KMS-11 (cell line): ENCODE data around the gene TMEM147.

Experiments
- H2AFZ ChIP-seq: fragments of 200-600 bp; sonication (generic); 2 replicates; pipeline ENCODE4 v1.6.1; 2016; ENCODE audit warnings: antibody characterized with exemption, mixed run types, low read depth
- H3K27ac ChIP-seq: fragments of 200-600 bp; sonication (generic); 2 replicates; pipeline ENCODE4 v1.6.1; 2016; ENCODE audit warnings: mild to moderate bottlenecking, mixed run types
- H3K27me3 ChIP-seq: fragments of 200-600 bp; sonication (generic); 2 replicates; pipeline ENCODE4 v1.6.1; 2017; ENCODE audit warnings: mild to moderate bottlenecking, low read depth, mixed run types, moderate library complexity; ENCODE audit not compliant: insufficient read depth
- H3K36me3 ChIP-seq: fragments of 200-600 bp; sonication (generic); 2 replicates; pipeline ENCODE4 v1.6.1; 2017; ENCODE audit warnings: mild to moderate bottlenecking, mixed run types; ENCODE audit not compliant: insufficient read depth
- H3K4me1 ChIP-seq: fragments of 200-600 bp; sonication (generic); 2 replicates; pipeline ENCODE4 v1.6.1; 2016; ENCODE audit warnings: mild to moderate bottlenecking, low read depth, mixed run types; ENCODE audit not compliant: poor library complexity, severe bottlenecking
- H3K4me2 ChIP-seq: fragments of 200-600 bp; sonication (generic); 2 replicates; pipeline ENCODE4 v1.7.0; 2016; ENCODE audit warnings: mild to moderate bottlenecking, mixed run types
- H3K4me3 ChIP-seq: fragments of 200-600 bp; sonication (generic); IDR thresholded peaks from 2 replicates; pipeline ENCODE4 v1.6.1; 2017; ENCODE audit warnings: low read depth, low read length, mixed read lengths; ENCODE audit not compliant: insufficient read depth
- H3K79me2 ChIP-seq: fragments of 200-600 bp; sonication (generic); 2 replicates; pipeline ENCODE4 v1.6.1; 2016; ENCODE audit warnings: low read depth, mixed run types; ENCODE audit not compliant: insufficient read depth
- H3K9ac ChIP-seq: fragments of 200-600 bp; sonication (generic); 2 replicates; pipeline ENCODE4 v1.6.1; 2016; ENCODE audit warnings: mild to moderate bottlenecking, mixed run types
- H4K20me1 ChIP-seq: fragments of 200-600 bp; sonication (generic); 2 replicates; pipeline ENCODE4 v1.6.1; 2016; ENCODE audit warnings: mild to moderate bottlenecking, mixed run types; ENCODE audit not compliant: insufficient read depth
- TF ChIP-seq, protein P1 (sequence below): fragments of 200-600 bp; sonication (generic); conservative IDR thresholded peaks from 2 replicates; pipeline ENCODE4 v1.6.1; 2017; ENCODE audit warnings: low read depth, mild to moderate bottlenecking, antibody characterized with exemption, low read length, moderate library complexity, mixed read lengths

TMEM147 gene

DNA sequence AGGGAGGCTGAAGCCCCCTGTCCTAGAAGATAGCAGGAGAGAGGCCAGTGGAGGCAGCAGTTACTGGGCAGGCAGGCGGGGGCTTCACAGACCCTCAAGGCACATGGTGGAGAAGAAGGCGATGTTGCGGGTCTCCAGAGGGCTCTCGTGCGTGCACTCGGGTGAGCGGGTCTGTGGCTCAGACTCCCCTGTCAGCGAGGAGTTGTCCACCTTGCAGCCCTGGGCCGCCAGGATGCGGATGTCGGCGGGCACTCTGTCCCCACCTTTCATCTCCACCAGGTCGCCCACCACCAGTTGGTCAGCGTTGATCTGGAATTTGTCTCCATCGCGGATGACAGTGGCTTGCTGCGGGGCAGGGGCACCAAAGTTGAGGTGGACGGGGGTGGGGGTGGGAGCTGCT, 14.8 kb downstream of the TMEM147 start:
- Histone ChIP-seq H3K36me3 (no peaks in the 10 kb centered on the region), H3K27me3 (peaks cover 53% of the 10 kb centered on the region), H3K4me1 (no peaks in the 10 kb centered on the region), H3K9ac (no peak overlapping the region), H3K27ac (no peak overlapping the region), H4K20me1 (no peaks in the 10 kb centered on the region), H2AFZ (no peak overlapping the region), H3K4me3 (no peak overlapping the region), H3K79me2 (no peaks in the 10 kb centered on the region), H3K4me2 (no peak overlapping the region)
- TF ChIP-seq, protein P1, sequence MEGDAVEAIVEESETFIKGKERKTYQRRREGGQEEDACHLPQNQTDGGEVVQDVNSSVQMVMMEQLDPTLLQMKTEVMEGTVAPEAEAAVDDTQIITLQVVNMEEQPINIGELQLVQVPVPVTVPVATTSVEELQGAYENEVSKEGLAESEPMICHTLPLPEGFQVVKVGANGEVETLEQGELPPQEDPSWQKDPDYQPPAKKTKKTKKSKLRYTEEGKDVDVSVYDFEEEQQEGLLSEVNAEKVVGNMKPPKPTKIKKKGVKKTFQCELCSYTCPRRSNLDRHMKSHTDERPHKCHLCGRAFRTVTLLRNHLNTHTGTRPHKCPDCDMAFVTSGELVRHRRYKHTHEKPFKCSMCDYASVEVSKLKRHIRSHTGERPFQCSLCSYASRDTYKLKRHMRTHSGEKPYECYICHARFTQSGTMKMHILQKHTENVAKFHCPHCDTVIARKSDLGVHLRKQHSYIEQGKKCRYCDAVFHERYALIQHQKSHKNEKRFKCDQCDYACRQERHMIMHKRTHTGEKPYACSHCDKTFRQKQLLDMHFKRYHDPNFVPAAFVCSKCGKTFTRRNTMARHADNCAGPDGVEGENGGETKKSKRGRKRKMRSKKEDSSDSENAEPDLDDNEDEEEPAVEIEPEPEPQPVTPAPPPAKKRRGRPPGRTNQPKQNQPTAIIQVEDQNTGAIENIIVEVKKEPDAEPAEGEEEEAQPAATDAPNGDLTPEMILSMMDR: no peak

DNA sequence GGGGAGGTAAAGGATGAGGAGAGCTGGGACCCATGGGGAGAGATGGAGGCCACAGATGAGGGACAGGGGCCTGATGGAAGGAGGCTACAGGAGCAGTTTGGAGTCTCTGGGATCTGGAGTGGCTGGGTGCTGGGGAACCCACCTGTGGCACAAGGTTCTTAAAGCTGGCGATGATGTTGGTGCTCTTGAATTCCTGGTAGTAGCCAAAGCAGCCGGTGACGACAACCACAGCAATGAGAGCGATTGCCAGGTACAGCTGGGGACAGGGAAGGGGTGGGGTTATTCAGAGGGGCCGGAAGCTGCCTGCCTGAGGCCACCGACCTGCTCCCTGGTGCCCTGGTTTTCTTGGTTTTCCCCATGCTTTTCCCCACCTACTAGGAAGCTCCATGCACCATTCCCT, 15.3 kb downstream of the TMEM147 start:
- TF ChIP-seq, protein P1: no peak
- H3K4me2 ChIP-seq: no peak overlapping the region
- H3K27me3 ChIP-seq: peaks cover 56% of the 10 kb centered on the region
- H3K4me1 ChIP-seq: no peaks in the 10 kb centered on the region
- no peaks in the 10 kb centered on the region for H3K36me3 ChIP-seq
- no peak overlapping the region for H3K9ac ChIP-seq
- H3K4me3 ChIP-seq: no peak overlapping the region
- no peak overlapping the region for H2AFZ ChIP-seq
- H3K27ac ChIP-seq: no peak overlapping the region
- no peaks in the 10 kb centered on the region for H4K20me1 ChIP-seq
- H3K79me2 ChIP-seq: no peaks in the 10 kb centered on the region

DNA sequence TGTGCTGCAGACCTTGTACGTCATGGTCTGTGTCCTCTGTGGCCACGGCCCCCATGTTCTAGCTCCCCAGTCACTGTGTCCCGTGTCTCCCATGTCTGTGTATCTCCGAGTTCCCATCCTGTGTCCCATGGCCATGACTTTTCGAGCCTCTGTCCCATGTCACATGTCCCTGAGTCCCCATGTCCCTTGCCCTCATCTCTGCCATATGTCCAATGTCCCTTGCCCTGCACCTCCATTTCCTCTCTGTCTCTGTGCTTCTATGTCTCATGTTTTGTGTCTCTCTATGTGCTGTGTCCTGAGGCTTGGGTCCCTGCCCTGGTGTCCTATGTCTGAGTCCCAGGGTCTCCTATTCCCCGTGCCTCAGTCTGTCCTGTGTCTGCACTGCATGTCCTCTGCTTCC, 16.0 kb downstream of the TMEM147 start:
- H2AFZ ChIP-seq: no peak overlapping the region
- peaks cover 60% of the 10 kb centered on the region for H3K27me3 ChIP-seq
- H4K20me1 ChIP-seq: no peaks in the 10 kb centered on the region
- no peak overlapping the region for H3K9ac ChIP-seq
- no peaks in the 10 kb centered on the region for H3K4me1 ChIP-seq
- TF ChIP-seq, protein P1: no peak
- H3K4me3 ChIP-seq: no peak overlapping the region
- H3K79me2 ChIP-seq: no peaks in the 10 kb centered on the region
- no peak overlapping the region for H3K27ac ChIP-seq
- no peak overlapping the region for H3K4me2 ChIP-seq
- no peaks in the 10 kb centered on the region for H3K36me3 ChIP-seq

DNA sequence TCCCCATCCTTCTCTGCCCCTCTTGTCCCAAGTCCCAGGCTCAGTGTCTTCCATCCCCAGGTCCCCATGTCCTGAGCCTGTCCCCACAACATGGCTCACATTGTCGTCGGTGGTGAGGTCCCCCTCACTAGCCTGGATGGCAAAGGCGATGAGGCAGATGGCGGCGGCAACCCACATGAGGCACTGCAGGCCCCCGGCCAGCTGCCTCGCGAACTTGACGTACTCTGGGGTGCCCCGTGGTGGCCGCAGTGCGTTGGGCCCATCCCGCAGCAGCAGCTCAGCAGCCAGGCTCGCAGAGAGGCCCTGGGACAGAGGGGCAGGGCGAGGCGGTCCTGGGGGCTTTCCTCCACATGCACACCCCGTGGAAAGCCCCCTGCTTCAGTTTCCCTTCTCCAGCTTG, 16.9 kb downstream of the TMEM147 start:
- Histone ChIP-seq H3K4me1 (no peaks in the 10 kb centered on the region), H2AFZ (no peak overlapping the region), H4K20me1 (no peaks in the 10 kb centered on the region), H3K79me2 (no peaks in the 10 kb centered on the region), H3K9ac (no peak overlapping the region), H3K36me3 (no peaks in the 10 kb centered on the region), H3K27me3 (peaks cover 66% of the 10 kb centered on the region), H3K27ac (no peak overlapping the region), H3K4me3 (no peak overlapping the region), H3K4me2 (no peak overlapping the region)
- TF ChIP-seq, protein P1: no peak
